ENCODE data around the gene CPLX1.

CPLX1 gene

GRCh38 chr4:845836-846251 is 19.9 kb upstream of the CPLX1 start:
- Histone ChIP-seq H3K9me3 (ENCODE audit: control insufficient read depth in 5 of 5, low read length in 5 of 5) (no peaks in the 10 kb centered on the region), H3K27me3 (ENCODE audit: control insufficient read depth in 5 of 5, insufficient read depth in 4 of 5, low read length in 5 of 5) (no peaks in the 10 kb centered on the region), H3K27ac (ENCODE audit: low read depth, low read length) (no peak overlapping the region), H3K36me3 (ENCODE audit: control insufficient read depth in 5 of 5, insufficient read depth in 5 of 5, low read length in 5 of 5) (peaks cover 0 to 36% (median 26%) of the 10 kb centered on the region in 5 donors), H3K4me3 (ENCODE audit: low read depth in 1 of 5, low read length in 5 of 5) (no peak overlapping the region), H3K9ac (ENCODE audit: low read length in 5 of 5) (no peak overlapping the region), H3K4me1 (ENCODE audit: control insufficient read depth in 5 of 5, insufficient read depth in 5 of 5, low read length in 5 of 5) (peaks cover 0 to 10% (median 3%) of the 10 kb centered on the region in 5 donors)

- H3K27ac ChIP-seq (ENCODE audit: low read depth, low read length), result no peak overlapping the region
- H3K4me1 ChIP-seq (ENCODE audit: control insufficient read depth in 5 of 5, insufficient read depth in 5 of 5, low read length in 5 of 5), result peaks cover 0 to 10% (median 3%) of the 10 kb centered on the region in 5 donors
- H3K9me3 ChIP-seq (ENCODE audit: control insufficient read depth in 5 of 5, low read length in 5 of 5), result no peaks in the 10 kb centered on the region
- H3K4me3 ChIP-seq (ENCODE audit: low read depth in 1 of 5, low read length in 5 of 5), result no peak overlapping the region
- H3K9ac ChIP-seq (ENCODE audit: low read length in 5 of 5), result no peak overlapping the region
- H3K27me3 ChIP-seq (ENCODE audit: control insufficient read depth in 5 of 5, insufficient read depth in 4 of 5, low read length in 5 of 5), result no peaks in the 10 kb centered on the region
- peaks cover 0 to 31% (median 22%) of the 10 kb centered on the region in 5 donors for H3K36me3 ChIP-seq (ENCODE audit: control insufficient read depth in 5 of 5, insufficient read depth in 5 of 5, low read length in 5 of 5)
Observed at GRCh38 chr4:845233-845835, 19.4 kb upstream of the CPLX1 start.

GRCh38 chr4:844752-845232 is 18.9 kb upstream of the CPLX1 start:
- Histone ChIP-seq H3K27ac (ENCODE audit: low read depth, low read length) (no peak overlapping the region), H3K9me3 (ENCODE audit: control insufficient read depth in 5 of 5, low read length in 5 of 5) (no peaks in the 10 kb centered on the region), H3K4me3 (ENCODE audit: low read depth in 1 of 5, low read length in 5 of 5) (no peak overlapping the region), H3K36me3 (ENCODE audit: control insufficient read depth in 5 of 5, insufficient read depth in 5 of 5, low read length in 5 of 5) (peaks cover 0 to 26% (median 17%) of the 10 kb centered on the region in 5 donors), H3K4me1 (ENCODE audit: control insufficient read depth in 5 of 5, insufficient read depth in 5 of 5, low read length in 5 of 5) (peaks cover 0 to 10% (median 3%) of the 10 kb centered on the region in 5 donors), H3K9ac (ENCODE audit: low read length in 5 of 5) (no peak overlapping the region), H3K27me3 (ENCODE audit: control insufficient read depth in 5 of 5, insufficient read depth in 4 of 5, low read length in 5 of 5) (no peaks in the 10 kb centered on the region)

GRCh38 chr4:839675-840443 is 13.9 kb upstream of the CPLX1 start:
- H3K9ac ChIP-seq (ENCODE audit: low read length in 5 of 5), result no peak overlapping the region
- H3K27ac ChIP-seq (ENCODE audit: low read depth, low read length), result no peak overlapping the region
- H3K36me3 ChIP-seq (ENCODE audit: control insufficient read depth in 5 of 5, insufficient read depth in 5 of 5, low read length in 5 of 5), result no peaks in the 10 kb centered on the region
- no peak overlapping the region for H3K4me3 ChIP-seq (ENCODE audit: low read depth in 1 of 5, low read length in 5 of 5)
- no peaks in the 10 kb centered on the region for H3K27me3 ChIP-seq (ENCODE audit: control insufficient read depth in 5 of 5, insufficient read depth in 4 of 5, low read length in 5 of 5)
- H3K4me1 ChIP-seq (ENCODE audit: control insufficient read depth in 5 of 5, insufficient read depth in 5 of 5, low read length in 5 of 5), result no peaks in the 10 kb centered on the region
- peaks cover 0 to 25% (median 18%) of the 10 kb centered on the region in 5 donors for H3K9me3 ChIP-seq (ENCODE audit: control insufficient read depth in 5 of 5, low read length in 5 of 5)

- Histone ChIP-seq H3K27me3 (ENCODE audit: control insufficient read depth in 5 of 5, insufficient read depth in 4 of 5, low read length in 5 of 5) (peaks cover 5 to 9% (median 6%) of the 10 kb centered on the region in 5 donors), H3K4me1 (ENCODE audit: control insufficient read depth in 5 of 5, insufficient read depth in 5 of 5, low read length in 5 of 5) (no peaks in the 10 kb centered on the region), H3K4me3 (ENCODE audit: low read depth in 1 of 5, low read length in 5 of 5) (peak overlapping the region in 1 of 5 donors; percentile 7), H3K27ac (ENCODE audit: low read depth, low read length) (no peak overlapping the region), H3K36me3 (ENCODE audit: control insufficient read depth in 5 of 5, insufficient read depth in 5 of 5, low read length in 5 of 5) (no peaks in the 10 kb centered on the region), H3K9ac (ENCODE audit: low read length in 5 of 5) (no peak overlapping the region), H3K9me3 (ENCODE audit: control insufficient read depth in 5 of 5, low read length in 5 of 5) (peaks cover 0 to 25% (median 18%) of the 10 kb centered on the region in 5 donors)
Observed at GRCh38 chr4:837772-838171, 11.8 kb upstream of the CPLX1 start.

- H3K27me3 ChIP-seq (ENCODE audit: control insufficient read depth in 5 of 5, insufficient read depth in 4 of 5, low read length in 5 of 5), result peaks cover 5 to 13% (median 10%) of the 10 kb centered on the region in 5 donors
- no peaks in the 10 kb centered on the region for H3K36me3 ChIP-seq (ENCODE audit: control insufficient read depth in 5 of 5, insufficient read depth in 5 of 5, low read length in 5 of 5)
- peak overlapping the region in 1 of 5 donors; percentile 22 for H3K4me3 ChIP-seq (ENCODE audit: low read depth in 1 of 5, low read length in 5 of 5)
- peaks cover 0 to 26% (median 21%) of the 10 kb centered on the region in 5 donors for H3K9me3 ChIP-seq (ENCODE audit: control insufficient read depth in 5 of 5, low read length in 5 of 5)
- H3K9ac ChIP-seq (ENCODE audit: low read length in 5 of 5), result no peak overlapping the region
- no peaks in the 10 kb centered on the region for H3K4me1 ChIP-seq (ENCODE audit: control insufficient read depth in 5 of 5, insufficient read depth in 5 of 5, low read length in 5 of 5)
- H3K27ac ChIP-seq (ENCODE audit: low read depth, low read length), result no peak overlapping the region
Observed at GRCh38 chr4:836750-837301, 10.9 kb upstream of the CPLX1 start.

- H3K4me3 ChIP-seq (ENCODE audit: low read depth in 1 of 5, low read length in 5 of 5), result no peak overlapping the region
- H3K9ac ChIP-seq (ENCODE audit: low read length in 5 of 5), result no peak overlapping the region
- H3K4me1 ChIP-seq (ENCODE audit: control insufficient read depth in 5 of 5, insufficient read depth in 5 of 5, low read length in 5 of 5), result no peaks in the 10 kb centered on the region
Observed at GRCh38 chr4:836003-836511, 10.1 kb upstream of the CPLX1 start.

GRCh38 chr4:835148-836002 is 9.4 kb upstream of the CPLX1 start:
- no peak overlapping the region for H3K9ac ChIP-seq (ENCODE audit: low read length in 5 of 5)
- H3K4me3 ChIP-seq (ENCODE audit: low read depth in 1 of 5, low read length in 5 of 5), result no peak overlapping the region
- no peaks in the 10 kb centered on the region for H3K36me3 ChIP-seq (ENCODE audit: control insufficient read depth in 5 of 5, insufficient read depth in 5 of 5, low read length in 5 of 5)
- H3K27me3 ChIP-seq (ENCODE audit: control insufficient read depth in 5 of 5, insufficient read depth in 4 of 5, low read length in 5 of 5), result peaks cover 10 to 22% (median 19%) of the 10 kb centered on the region in 5 donors
- H3K9me3 ChIP-seq (ENCODE audit: control insufficient read depth in 5 of 5, low read length in 5 of 5), result peaks cover 0 to 34% (median 27%) of the 10 kb centered on the region in 5 donors
- H3K27ac ChIP-seq (ENCODE audit: low read depth, low read length), result no peak overlapping the region
- H3K4me1 ChIP-seq (ENCODE audit: control insufficient read depth in 5 of 5, insufficient read depth in 5 of 5, low read length in 5 of 5), result no peaks in the 10 kb centered on the region

More at GRCh38 chr4:836003-836511, 10.1 kb upstream of the CPLX1 start:
- Histone ChIP-seq H3K9me3 (ENCODE audit: control insufficient read depth in 5 of 5, low read length in 5 of 5) (peaks cover 0 to 33% (median 27%) of the 10 kb centered on the region in 5 donors), H3K27me3 (ENCODE audit: control insufficient read depth in 5 of 5, insufficient read depth in 4 of 5, low read length in 5 of 5) (peaks cover 7 to 17% (median 13%) of the 10 kb centered on the region in 5 donors), H3K36me3 (ENCODE audit: control insufficient read depth in 5 of 5, insufficient read depth in 5 of 5, low read length in 5 of 5) (no peaks in the 10 kb centered on the region), H3K27ac (ENCODE audit: low read depth, low read length) (no peak overlapping the region)

- no peaks in the 10 kb centered on the region for H3K4me1 ChIP-seq (ENCODE audit: control insufficient read depth in 5 of 5, insufficient read depth in 5 of 5, low read length in 5 of 5)
- H3K36me3 ChIP-seq (ENCODE audit: control insufficient read depth in 5 of 5, insufficient read depth in 5 of 5, low read length in 5 of 5), result no peaks in the 10 kb centered on the region
- H3K9me3 ChIP-seq (ENCODE audit: control insufficient read depth in 5 of 5, low read length in 5 of 5), result peaks cover 0 to 34% (median 27%) of the 10 kb centered on the region in 5 donors
- no peak overlapping the region for H3K27ac ChIP-seq (ENCODE audit: low read depth, low read length)
- H3K9ac ChIP-seq (ENCODE audit: low read length in 5 of 5), result no peak overlapping the region
- H3K4me3 ChIP-seq (ENCODE audit: low read depth in 1 of 5, low read length in 5 of 5), result no peak overlapping the region
- peaks cover 10 to 30% (median 25%) of the 10 kb centered on the region in 5 donors for H3K27me3 ChIP-seq (ENCODE audit: control insufficient read depth in 5 of 5, insufficient read depth in 4 of 5, low read length in 5 of 5)
Observed at GRCh38 chr4:834368-835147, 8.6 kb upstream of the CPLX1 start.
